ENCODE measurements around the gene RBM26. TPM values are rescaled to one million over a fixed set of nuclear protein-coding genes. Genes with fewer than 3 reads are reported as not detected.

RBM26 gene
- total RNA-seq (2012; rRNA removed), result 17.6 and 26.1 TPM in 2 replicates
- 16.4 and 18.1 TPM in 2 replicates for polyA plus RNA-seq (2012; rRNA removed)
- polyA plus RNA-seq (2012; cell fraction: cytosol; rRNA removed), result 3.7 and 5.6 TPM in 2 replicates
- 11.8 and 59.3 TPM in 2 replicates for polyA plus RNA-seq (2012; cell fraction: nucleus; rRNA removed; ENCODE audit: low replicate concordance)
- percentile 89 among the genes with signal in this experiment for Bru-seq, nascent RNA
- BruChase-seq, experiment 1, labeled RNA remaining after a 6-hour chase, result percentile 80 among the genes with signal in this experiment
- percentile 94 among the genes with signal in this experiment for BruChase-seq, experiment 2, labeled RNA remaining after a 2-hour chase
- long read RNA-seq, partial matches to known transcripts, result 7 of 20 reads
- long read RNA-seq, other reads (novel, unspliced or antisense), result 10 of 20 reads

- Histone ChIP-seq H3K27me3 (ENCODE audit: control insufficient read depth, insufficient read depth, low read length) (no peaks in the 10 kb centered on the region), H4K20me1 (ENCODE audit: insufficient read depth, low read length) (peaks cover 30% of the 10 kb centered on the region), H3K4me3 (ENCODE audit: insufficient read depth, low read depth, low read length) (peak within 1 kb of the TSS; percentile 89), H3K4me1 (ENCODE audit: control insufficient read depth, insufficient read depth, low read length) (peaks cover 3% of the 10 kb centered on the region; the same call in 1 of the 2 replicates), H3K79me1 (ENCODE audit: low read depth in 1 of 2, low read length in 2 of 2) (peaks cover 16 to 42% of the 10 kb centered on the region in 2 experiments), H3K9me1 (ENCODE audit: insufficient read depth, low read length) (no peaks in the 10 kb centered on the region; the same call in 1 of the 2 replicates), H3K4me2 (ENCODE audit: low read depth, low read length) (peak within 1 kb of the TSS; percentile 98), H2AK9ac (replicated peaks; ENCODE audit: low read depth, low read length, poor library complexity) (peak within 1 kb of the TSS; percentile 92), H2BK20ac (ENCODE audit: low read depth, low read length) (peak within 1 kb of the TSS; percentile 79; the same call in 1 of the 2 replicates), H3K9me3 (ENCODE audit: control insufficient read depth, insufficient read depth, low read length) (no peaks in the 10 kb centered on the region), H3K4ac (ENCODE audit: low read depth, low read length) (peak within 1 kb of the TSS; percentile 100), H3K56ac (ENCODE audit: extremely low read depth, insufficient read depth, low read length) (peak within 1 kb of the TSS; percentile 97), H2AK5ac (ENCODE audit: low read depth, low read length) (peak within 1 kb of the TSS; percentile 92), H4K5ac (ENCODE audit: low read depth, low read length) (peak within 1 kb of the TSS; percentile 98), H4K8ac (ENCODE audit: low read depth in 2 of 2, low read length in 2 of 2) (peak within 1 kb of the TSS; percentile 99 to 100), H3K9ac (ENCODE audit: low read depth, low read length) (peak within 1 kb of the TSS; percentile 98), H2AFZ (replicated peaks; ENCODE audit: low read length, poor library complexity) (peak within 1 kb of the TSS; percentile 99), H2BK5ac (ENCODE audit: low read depth, low read length, poor library complexity, severe bottlenecking) (peak within 1 kb of the TSS; percentile 97), H2BK15ac (ENCODE audit: low read depth, low read length) (peak within 1 kb of the TSS; percentile 90; the same call in 1 of the 3 replicates), H4K91ac (ENCODE audit: insufficient read depth, low read depth, low read length) (peak within 1 kb of the TSS; percentile 99), H3K27ac (ENCODE audit: insufficient read depth, low read length) (peak within 1 kb of the TSS; percentile 97), H3K14ac (replicated peaks; ENCODE audit: low read depth, low read length) (peak within 1 kb of the TSS; percentile 100), H3K23ac (ENCODE audit: low read depth, low read length) (peak within 1 kb of the TSS; percentile 100), H3K18ac (ENCODE audit: low read depth, low read length) (peak within 1 kb of the TSS; percentile 95), H3K36me3 (ENCODE audit: control insufficient read depth, insufficient read depth, low read length) (no peaks in the 10 kb centered on the region), H2BK120ac (ENCODE audit: low read depth, low read length) (peak within 1 kb of the TSS; percentile 93)
- ChIA-PET POLR2A (ENCODE audit: unreplicated experiment) (interaction anchor here (0.8 kb wide), 1 partner anchor 75 kb away, joined by 3 read pairs; the partner anchor contains the start of gene NDFIP2), CTCF (interaction anchor here (0.8 kb wide), 1 partner anchor 136 kb away, joined by 3 read pairs; no protein-coding TSS in a partner anchor)
- ATAC-seq (ENCODE audit: low read depth), result peak; percentile 94
- dilution Hi-C loops (cut with HindIII; ENCODE audit: low sequenced_read_pairs, unreplicated experiment) (no loop called here), in situ Hi-C loops (cut with MboI; ENCODE audit: low sequenced_read_pairs) (loop anchor here (25.0 kb wide), 1 partner anchor 931 kb away; the partner anchor contains the start of gene SPRY2), intact Hi-C loops (cut with micrococcal nuclease) (no loop called here)
- DNase-seq, result peak; percentile 94
- TF ChIP-seq FOS (IDR thresholded peaks at IDR 0.05; ENCODE audit: low read depth, low read length), result no peak
- no peak for TF ChIP-seq MAFK (IDR thresholded peaks at IDR 0.05; ENCODE audit: low read depth, low read length)
- TF ChIP-seq MXI1 (IDR thresholded peaks at IDR 0.05; ENCODE audit: borderline replicate concordance, low read depth, low read length), result peak; percentile 53; the same call in 1 of the 2 replicates
- peak; percentile 75 for TF ChIP-seq POLR2A (IDR thresholded peaks at IDR 0.05; ENCODE audit: low read depth, low read length)
- peak; percentile 30; the same call in 1 of the 2 replicates for TF ChIP-seq MAZ (IDR thresholded peaks at IDR 0.05; ENCODE audit: borderline replicate concordance, low read depth, low read length)
- 0 out of 2 replicates have a peak, but pooled peaks have one; percentile 48 for TF ChIP-seq CHD1 (IDR thresholded peaks at IDR 0.05; ENCODE audit: low read depth, low read length)
- BruUV-seq (replicated peaks), result TSS peak; percentile 68
- 1% methylated on average over 10 of the region's 72 CpGs; no CpG with 5 or more reads in 1 of the 2 experiments for WGBS, 2 experiments (ENCODE audit: extremely low coverage in 2 of 2, insufficient read length in 1 of 2)
Measured at GRCh38 chr13:79405831-79406596, at the start of gene RBM26. TSS of gene RBM26 (minus strand) at chr13:79406255. CDS start at chr13:79405774, 481 bp downstream.

Data from IMR-90 (cell line).